ENCODE data around the gene AP1M1.

The AP1M1 gene

DNA sequence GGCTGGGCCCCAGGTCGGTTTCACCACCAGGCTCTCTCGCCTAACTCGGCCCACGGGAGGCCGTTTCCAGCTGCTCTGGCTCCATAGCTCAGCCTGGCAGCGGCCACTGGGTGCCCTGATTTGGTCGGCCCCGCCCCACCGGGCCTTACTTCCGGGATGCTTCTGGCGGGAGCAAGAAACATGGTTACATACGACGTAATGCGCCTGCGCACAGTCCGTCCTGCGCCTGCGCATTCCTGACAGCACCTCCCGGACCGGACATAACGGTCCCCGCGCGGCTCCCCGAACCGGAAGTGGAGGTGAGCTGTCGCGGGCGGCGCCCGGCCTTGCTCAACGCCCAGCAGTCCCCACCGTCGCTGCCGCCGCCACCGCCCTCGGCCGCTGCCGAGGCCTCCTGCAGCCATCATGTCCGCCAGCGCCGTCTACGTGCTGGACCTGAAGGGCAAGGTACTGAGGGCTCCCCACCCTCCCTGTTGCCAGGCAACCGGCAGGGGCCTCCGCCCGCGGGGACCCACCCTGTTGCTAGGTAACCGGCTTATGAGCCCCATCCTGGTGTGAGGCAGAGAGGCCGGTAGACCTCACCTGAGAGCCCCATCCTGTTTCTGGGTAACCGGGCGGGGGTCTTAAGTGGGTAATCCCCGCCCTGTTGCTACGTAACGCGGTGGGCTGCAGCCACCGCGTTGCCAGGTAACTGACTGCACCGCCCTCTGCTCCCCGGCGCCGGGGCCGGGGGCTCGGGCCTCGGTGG, at the start of gene AP1M1 (continued):
- TF ChIP-seq, protein P1, sequence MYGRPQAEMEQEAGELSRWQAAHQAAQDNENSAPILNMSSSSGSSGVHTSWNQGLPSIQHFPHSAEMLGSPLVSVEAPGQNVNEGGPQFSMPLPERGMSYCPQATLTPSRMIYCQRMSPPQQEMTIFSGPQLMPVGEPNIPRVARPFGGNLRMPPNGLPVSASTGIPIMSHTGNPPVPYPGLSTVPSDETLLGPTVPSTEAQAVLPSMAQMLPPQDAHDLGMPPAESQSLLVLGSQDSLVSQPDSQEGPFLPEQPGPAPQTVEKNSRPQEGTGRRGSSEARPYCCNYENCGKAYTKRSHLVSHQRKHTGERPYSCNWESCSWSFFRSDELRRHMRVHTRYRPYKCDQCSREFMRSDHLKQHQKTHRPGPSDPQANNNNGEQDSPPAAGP (tag by site-specific recombination; IDR thresholded peaks at IDR 0.05): peak; percentile 47; the same call in 1 of the 2 replicates
- TF ChIP-seq ZEB2 (tag by site-specific recombination; IDR thresholded peaks at IDR 0.05): peak; percentile 69
- TF ChIP-seq ZNF146 (tag by site-specific recombination; IDR thresholded peaks at IDR 0.05): no peak
- TF ChIP-seq, protein P2, sequence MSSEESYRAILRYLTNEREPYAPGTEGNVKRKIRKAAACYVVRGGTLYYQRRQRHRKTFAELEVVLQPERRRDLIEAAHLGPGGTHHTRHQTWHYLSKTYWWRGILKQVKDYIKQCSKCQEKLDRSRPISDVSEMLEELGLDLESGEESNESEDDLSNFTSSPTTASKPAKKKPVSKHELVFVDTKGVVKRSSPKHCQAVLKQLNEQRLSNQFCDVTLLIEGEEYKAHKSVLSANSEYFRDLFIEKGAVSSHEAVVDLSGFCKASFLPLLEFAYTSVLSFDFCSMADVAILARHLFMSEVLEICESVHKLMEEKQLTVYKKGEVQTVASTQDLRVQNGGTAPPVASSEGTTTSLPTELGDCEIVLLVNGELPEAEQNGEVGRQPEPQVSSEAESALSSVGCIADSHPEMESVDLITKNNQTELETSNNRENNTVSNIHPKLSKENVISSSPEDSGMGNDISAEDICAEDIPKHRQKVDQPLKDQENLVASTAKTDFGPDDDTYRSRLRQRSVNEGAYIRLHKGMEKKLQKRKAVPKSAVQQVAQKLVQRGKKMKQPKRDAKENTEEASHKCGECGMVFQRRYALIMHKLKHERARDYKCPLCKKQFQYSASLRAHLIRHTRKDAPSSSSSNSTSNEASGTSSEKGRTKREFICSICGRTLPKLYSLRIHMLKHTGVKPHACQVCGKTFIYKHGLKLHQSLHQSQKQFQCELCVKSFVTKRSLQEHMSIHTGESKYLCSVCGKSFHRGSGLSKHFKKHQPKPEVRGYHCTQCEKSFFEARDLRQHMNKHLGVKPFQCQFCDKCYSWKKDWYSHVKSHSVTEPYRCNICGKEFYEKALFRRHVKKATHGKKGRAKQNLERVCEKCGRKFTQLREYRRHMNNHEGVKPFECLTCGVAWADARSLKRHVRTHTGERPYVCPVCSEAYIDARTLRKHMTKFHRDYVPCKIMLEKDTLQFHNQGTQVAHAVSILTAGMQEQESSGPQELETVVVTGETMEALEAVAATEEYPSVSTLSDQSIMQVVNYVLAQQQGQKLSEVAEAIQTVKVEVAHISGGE (tag by site-specific recombination; conservative IDR thresholded peaks at IDR 0.05; ENCODE audit: low read depth): peak; percentile 96
- no peak for TF ChIP-seq ZBTB7A (tag by site-specific recombination; IDR thresholded peaks at IDR 0.05; ENCODE audit: low read depth)
- TF ChIP-seq ZNF416 (tag by site-specific recombination; IDR thresholded peaks at IDR 0.05): no peak
- TF ChIP-seq, protein P3, sequence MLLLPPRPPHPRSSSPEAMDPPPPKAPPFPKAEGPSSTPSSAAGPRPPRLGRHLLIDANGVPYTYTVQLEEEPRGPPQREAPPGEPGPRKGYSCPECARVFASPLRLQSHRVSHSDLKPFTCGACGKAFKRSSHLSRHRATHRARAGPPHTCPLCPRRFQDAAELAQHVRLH (tag by site-specific recombination; IDR thresholded peaks at IDR 0.05): peak; percentile 98
- TF ChIP-seq, protein P4, sequence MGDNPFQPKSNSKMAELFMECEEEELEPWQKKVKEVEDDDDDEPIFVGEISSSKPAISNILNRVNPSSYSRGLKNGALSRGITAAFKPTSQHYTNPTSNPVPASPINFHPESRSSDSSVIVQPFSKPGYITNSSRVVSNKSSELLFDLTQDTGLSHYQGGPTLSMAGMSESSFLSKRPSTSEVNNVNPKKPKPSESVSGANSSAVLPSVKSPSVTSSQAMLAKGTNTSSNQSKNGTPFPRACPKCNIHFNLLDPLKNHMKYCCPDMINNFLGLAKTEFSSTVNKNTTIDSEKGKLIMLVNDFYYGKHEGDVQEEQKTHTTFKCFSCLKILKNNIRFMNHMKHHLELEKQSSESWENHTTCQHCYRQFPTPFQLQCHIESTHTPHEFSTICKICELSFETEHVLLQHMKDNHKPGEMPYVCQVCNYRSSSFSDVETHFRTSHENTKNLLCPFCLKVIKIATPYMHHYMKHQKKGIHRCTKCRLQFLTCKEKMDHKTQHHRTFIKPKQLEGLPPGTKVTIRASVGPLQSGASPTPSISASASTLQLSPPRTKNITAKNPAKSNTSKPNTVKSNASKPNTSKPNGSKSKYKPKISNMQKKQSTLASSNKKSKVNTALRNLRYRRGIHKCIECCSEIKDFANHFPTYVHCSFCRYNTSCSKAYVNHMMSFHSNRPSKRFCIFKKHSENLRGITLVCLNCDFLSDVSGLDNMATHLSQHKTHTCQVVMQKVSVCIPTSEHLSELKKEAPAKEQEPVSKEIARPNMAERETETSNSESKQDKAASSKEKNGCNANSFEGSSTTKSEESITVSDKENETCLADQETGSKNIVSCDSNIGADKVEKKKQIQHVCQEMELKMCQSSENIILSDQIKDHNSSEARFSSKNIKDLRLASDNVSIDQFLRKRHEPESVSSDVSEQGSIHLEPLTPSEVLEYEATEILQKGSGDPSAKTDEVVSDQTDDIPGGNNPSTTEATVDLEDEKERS (tag by site-specific recombination; IDR thresholded peaks at IDR 0.05): no peak
- peak; percentile 82 for TF ChIP-seq ZIC2 (tag by site-specific recombination; IDR thresholded peaks at IDR 0.05)
- no peak for TF ChIP-seq ZNF311 (tag by site-specific recombination; IDR thresholded peaks at IDR 0.05; ENCODE audit: borderline replicate concordance)
- TF ChIP-seq ZNF529 (tag by site-specific recombination; IDR thresholded peaks at IDR 0.05; ENCODE audit: insufficient replicate concordance): no peak

DNA sequence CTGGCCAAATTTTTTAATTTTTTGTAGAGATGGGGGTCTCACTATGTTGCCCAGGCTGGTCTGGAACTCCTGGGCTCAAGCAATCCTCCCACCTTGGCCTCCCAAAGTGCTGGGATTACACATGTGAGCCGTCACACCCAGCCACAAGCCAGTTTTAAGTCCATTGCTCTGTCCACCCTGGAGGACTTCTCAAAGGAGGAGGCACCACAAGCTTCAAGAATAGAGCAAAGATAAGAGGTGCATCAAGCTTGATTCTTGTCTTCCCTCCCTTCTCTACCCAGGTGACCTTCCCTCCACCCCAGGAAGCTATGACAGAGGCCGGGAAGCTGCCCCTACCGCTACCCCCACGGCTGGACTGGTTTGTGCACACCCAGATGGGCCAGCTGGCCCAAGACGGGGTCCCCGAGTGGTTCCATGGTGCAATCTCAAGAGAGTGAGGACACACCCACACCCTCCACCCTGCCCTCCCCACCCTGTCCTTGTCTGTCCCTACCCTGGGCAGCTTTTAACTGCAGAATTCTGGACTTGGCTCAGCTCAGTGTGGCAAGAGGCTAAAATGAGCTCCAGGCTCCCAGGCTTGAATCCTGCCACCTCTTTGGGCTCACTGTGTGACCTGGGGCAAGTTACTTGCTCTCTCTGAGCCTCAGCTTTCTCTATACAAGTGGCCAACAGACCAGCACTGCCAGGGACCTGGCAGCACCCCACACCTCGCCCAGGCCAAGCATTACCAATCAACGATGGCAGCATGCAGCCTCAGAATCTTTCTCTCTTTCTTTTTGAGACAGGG, 49.1 kb upstream of the AP1M1 start:
- no peak overlapping the region for H3K4me3 ChIP-seq (ENCODE audit: low read depth, low read length)
- H3K27ac ChIP-seq (ENCODE audit: extremely low read depth, low read depth, low read length): no peak overlapping the region
- POLR2A ChIA-PET: no interaction called here
- peak; percentile 29; the same call in 1 of the 2 replicates for TF ChIP-seq KLF1 (tag by site-specific recombination; IDR thresholded peaks at IDR 0.05)
- TF ChIP-seq ZNF621 (tag by site-specific recombination; IDR thresholded peaks at IDR 0.05): no peak
- no peak for TF ChIP-seq ZNF747 (tag by site-specific recombination; IDR thresholded peaks at IDR 0.05)
- H3K9me3 ChIP-seq (ENCODE audit: control insufficient read depth, insufficient read depth, low read depth, low read length): no peaks in the 10 kb centered on the region
- no peaks in the 10 kb centered on the region for H3K36me3 ChIP-seq (ENCODE audit: control insufficient read depth in 2 of 2, insufficient read depth in 1 of 2, low read length in 2 of 2)
- H3K4me1 ChIP-seq (ENCODE audit: control insufficient read depth, insufficient read depth, low read length): no peaks in the 10 kb centered on the region
- CTCF ChIA-PET: interaction anchor here (0.6 kb wide), 1 partner anchor 95 kb away, joined by 3 read pairs; no protein-coding TSS in a partner anchor

Measured in HEK293 (cell line).